Natural killer cell (primary cell): ENCODE results near the gene ATP2C2. TPM values are rescaled to one million over a fixed set of nuclear protein-coding genes. Genes with fewer than 3 reads are reported as not detected.

Source experiments
- ATAC-seq, 3 donors: fragments of 150-1000 bp in 2 of 3; fragments of 200-7000 bp in 1 of 3; cut with Tn5 transposase; 1 replicate in 1 of 3; 2 replicates in 2 of 3; pipeline ENCODE4 v1.10.0; 2021; ENCODE audit warnings: mild to moderate bottlenecking in 2 of 3, moderate library complexity in 2 of 3
- DNase-seq, 2 donors: peaks; one replicate each; pipeline versions ENCODE4 v3.0.0 to v3.0.0-alpha.2; 2013 to 2021; ENCODE audit warnings: mixed read lengths in 1 of 2
- H3K27ac ChIP-seq: one replicate; pipeline ENCODE4 v1.5.1; 2013; ENCODE audit warnings: mild to moderate bottlenecking, low read length
- H3K27me3 ChIP-seq: one replicate; pipeline ENCODE4 v1.6.1; 2013; ENCODE audit warnings: low read length; ENCODE audit not compliant: control insufficient read depth, insufficient read depth
- H3K36me3 ChIP-seq: one replicate; pipeline ENCODE4 v1.6.1; 2013; ENCODE audit warnings: low read length; ENCODE audit not compliant: control insufficient read depth, insufficient read depth
- H3K4me1 ChIP-seq: one replicate; pipeline ENCODE4 v1.6.1; 2013; ENCODE audit warnings: low read length; ENCODE audit not compliant: control insufficient read depth, insufficient read depth
- H3K4me3 ChIP-seq: one replicate; pipeline ENCODE4 v1.5.1; 2013; ENCODE audit warnings: low read length
- H3K9me3 ChIP-seq: one replicate; pipeline ENCODE4 v1.6.1; 2013; ENCODE audit warnings: low read length; ENCODE audit not compliant: control insufficient read depth, insufficient read depth
- H3K27ac Mint-ChIP-seq, 2 donors: one replicate each; pipeline ENCODE4 v1.8.0; 2022; ENCODE audit warnings: mild to moderate bottlenecking in 2 of 2, mixed read lengths in 2 of 2, moderate library complexity in 1 of 2
- H3K27me3 Mint-ChIP-seq, 2 donors: one replicate each; pipeline ENCODE4 v1.8.0; 2022; ENCODE audit warnings: low read depth in 2 of 2, mixed read lengths in 2 of 2
- H3K36me3 Mint-ChIP-seq: one replicate; pipeline ENCODE4 v1.8.0; 2022; ENCODE audit warnings: mixed read lengths
- H3K4me1 Mint-ChIP-seq, 2 donors: one replicate each; pipeline ENCODE4 v1.8.0; 2022; ENCODE audit warnings: mixed read lengths in 2 of 2
- H3K4me3 Mint-ChIP-seq: one replicate; pipeline ENCODE4 v1.8.0; 2022; ENCODE audit warnings: mild to moderate bottlenecking, moderate library complexity, mixed read lengths
- H3K9me3 Mint-ChIP-seq, 2 donors: one replicate each; pipeline ENCODE4 v1.8.0; 2022; ENCODE audit warnings: mixed read lengths in 2 of 2
- CTCF ChIP-seq: fragments of 200-600 bp; IDR thresholded peaks from one replicate; pipeline ENCODE4 v1.8.0; 2022; ENCODE audit warnings: antibody characterized with exemption
- WGBS: methylation state at CpG from one replicate; pipeline ENCODE4 v1.1.7; 2013; ENCODE audit warnings: missing lambda C conversion rate; ENCODE audit not compliant: insufficient coverage; 5-methylcytosine and 5-hydroxymethylcytosine counted together
- intact Hi-C: fragments of 100-400 bp; cut with micrococcal nuclease; formaldehyde crosslinking; loops from one replicate; pipeline ENCODE4 v1.14.2; 2022
- total RNA-seq, 4 donors: library from RNA; stranded (reverse); fragments of 120-200 nt in 1 of 4; gene quantifications; one replicate each; pipeline versions ENCODE4 v1.2.3 to v1.2.4, GENCODE V29; 2013 to 2022

The ATP2C2 gene
- total RNA-seq, 3 donors from 2014 or later (not counting 1 experiment from before 2014, with no cell fraction given) = not detected

- intact Hi-C loops = no loop called here
- peak in 1 of 3 donors; percentile 2 for ATAC-seq
- WGBS = 49% methylated on average over 13 of the region's 13 CpGs
- no peaks in the 10 kb centered on the region for H3K27me3 ChIP-seq
- H3K36me3 ChIP-seq = no peaks in the 10 kb centered on the region
- TF ChIP-seq CTCF = no peak
- no peaks in the 10 kb centered on the region for H3K9me3 ChIP-seq
- no peak overlapping the region for H3K27ac ChIP-seq
- peak overlapping the region; percentile 65 to 80 for H3K27ac Mint-ChIP-seq
- no peaks in the 10 kb centered on the region for H3K36me3 Mint-ChIP-seq
- peak overlapping the region; percentile 91 for H3K4me3 Mint-ChIP-seq
- H3K4me3 ChIP-seq = peak overlapping the region; percentile 80
- peaks cover 0 to 4% of the 10 kb centered on the region in 2 donors for H3K27me3 Mint-ChIP-seq
- peaks cover 41% of the 10 kb centered on the region for H3K4me1 ChIP-seq
- no peak for DNase-seq
- no peaks in the 10 kb centered on the region for H3K9me3 Mint-ChIP-seq
- H3K4me1 Mint-ChIP-seq = peaks cover 5 to 30% of the 10 kb centered on the region in 2 donors
These were observed 135.5 kb downstream of the ATP2C2 start for GRCh38 chr16:84503751-84504395.

- Histone ChIP-seq H3K4me1 (peaks cover 43% of the 10 kb centered on the region), H3K9me3 (no peaks in the 10 kb centered on the region), H3K27me3 (no peaks in the 10 kb centered on the region), H3K27ac (peak within 1 kb of the TSS; percentile 50), H3K4me3 (peak within 1 kb of the TSS; percentile 80), H3K36me3 (no peaks in the 10 kb centered on the region)
- peaks cover 5 to 30% of the 10 kb centered on the region in 2 donors for H3K4me1 Mint-ChIP-seq
- H3K27ac Mint-ChIP-seq = peak within 1 kb of the TSS; percentile 65 to 80
- H3K36me3 Mint-ChIP-seq = no peaks in the 10 kb centered on the region
- intact Hi-C loops = loop anchor here (5.0 kb wide), 1 partner anchor 547 kb away; no protein-coding TSS in a partner anchor
- peak; percentile 96 to 98 for DNase-seq
- peak; percentile 96 to 97 (median 96) for ATAC-seq
- peak within 1 kb of the TSS; percentile 91 for H3K4me3 Mint-ChIP-seq
- no peak for TF ChIP-seq CTCF
- peaks cover 0 to 8% of the 10 kb centered on the region in 2 donors for H3K27me3 Mint-ChIP-seq
- no peaks in the 10 kb centered on the region for H3K9me3 Mint-ChIP-seq
- WGBS = 5% methylated on average over 44 of the region's 45 CpGs
These were observed 136.3 kb downstream of the ATP2C2 start, which contains the start of gene MEAK7 for GRCh38 chr16:84504420-84505248. TSS of gene MEAK7 (minus strand) at chr16:84504659. CDS start at chr16:84498086, 6,573 bp downstream.

GRCh38 chr16:84505249-84506187 lies 137.2 kb downstream of the ATP2C2 start:
- H3K36me3 Mint-ChIP-seq = no peaks in the 10 kb centered on the region
- H3K4me3 Mint-ChIP-seq = peak overlapping the region; percentile 91
- Histone ChIP-seq H3K9me3 (no peaks in the 10 kb centered on the region), H3K27ac (peak overlapping the region; percentile 26), H3K36me3 (no peaks in the 10 kb centered on the region), H3K4me3 (peak overlapping the region; percentile 80), H3K4me1 (peaks cover 43% of the 10 kb centered on the region), H3K27me3 (no peaks in the 10 kb centered on the region)
- H3K4me1 Mint-ChIP-seq = peaks cover 5 to 30% of the 10 kb centered on the region in 2 donors
- intact Hi-C loops = loop anchor here (5.0 kb wide), 1 partner anchor 548 kb away; no protein-coding TSS in a partner anchor
- DNase-seq (no peak), ATAC-seq (no peak)
- 76% methylated on average over 33 of the region's 33 CpGs for WGBS
- TF ChIP-seq CTCF = no peak
- peak overlapping the region; percentile 65 to 80 for H3K27ac Mint-ChIP-seq
- no peaks in the 10 kb centered on the region for H3K9me3 Mint-ChIP-seq
- peaks cover 0 to 9% of the 10 kb centered on the region in 2 donors for H3K27me3 Mint-ChIP-seq
